NCI-H2107 (cell line): ENCODE data around the gene FAM90A26.
"Not testable (repeated sequence)": the region's sequence is repeated elsewhere in the genome, so short reads cannot be mapped to it uniquely, and the experiment has no call there.

Experiments used
- DNase-seq: peaks from one replicate; lab custom pipeline; 2025; lab: John Stamatoyannopoulos, UW

The FAM90A26 gene, protein sequence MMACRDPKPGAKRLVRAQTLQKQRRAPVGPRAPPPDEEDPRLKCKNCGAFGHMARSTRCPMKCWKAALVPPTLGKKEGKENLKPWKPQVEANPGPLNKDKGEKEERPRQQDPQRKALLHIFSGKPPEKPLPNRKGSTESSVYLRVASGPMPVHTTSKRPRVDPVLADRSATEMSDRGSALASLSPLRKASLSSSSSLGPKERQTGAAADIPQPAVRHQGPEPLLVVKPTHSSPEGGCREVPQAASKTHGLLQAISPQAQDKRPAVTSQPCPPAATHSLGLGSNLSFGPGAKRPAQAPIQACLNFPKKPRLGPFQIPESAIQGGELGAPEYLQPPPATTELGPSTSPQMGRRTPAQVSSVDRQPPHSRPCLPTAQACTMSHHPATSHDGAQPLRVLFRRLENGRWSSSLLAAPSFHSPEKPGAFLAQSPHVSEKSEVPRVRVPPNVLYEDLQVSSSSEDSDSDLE

DNA sequence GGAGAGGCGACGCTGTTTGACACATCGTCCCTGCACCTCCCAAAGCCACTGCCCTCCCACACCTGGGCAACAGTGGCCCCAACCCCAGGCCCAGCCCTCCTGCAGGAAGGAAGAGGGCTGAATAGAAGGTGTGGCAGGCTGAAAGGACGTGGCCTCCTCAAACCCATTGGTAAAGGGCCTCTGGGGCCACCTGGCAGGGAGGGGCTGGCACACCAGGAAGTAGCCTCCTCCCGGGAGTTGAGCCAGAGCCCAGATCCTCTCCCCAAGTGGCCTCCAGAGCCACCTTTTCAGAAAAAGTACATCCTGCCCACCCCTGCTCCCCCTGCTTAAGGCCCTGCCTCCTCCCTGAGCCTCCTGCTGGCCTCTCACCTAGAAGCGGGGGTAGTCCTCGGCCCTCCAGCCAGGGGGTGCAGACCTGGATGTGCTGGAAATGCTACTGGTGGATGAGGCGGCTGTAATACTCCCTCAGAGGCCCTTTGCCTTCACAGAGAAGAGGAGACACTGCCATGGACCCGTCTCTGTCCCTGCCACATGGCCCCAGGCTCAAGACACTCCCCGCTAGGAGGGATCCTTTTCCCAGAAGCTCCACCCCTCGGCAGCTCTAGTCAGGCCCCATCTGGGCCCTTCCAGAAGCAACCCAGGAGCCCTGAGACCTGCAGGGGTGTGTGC lies at the start of gene FAM90A26:
Gene FAM90A26 (plus strand): TSS at position 619 of the 669 bp plus-strand sequence. CDS start 2,764 bp downstream, outside the sequence.
- DNase-seq, result not testable (repeated sequence)

DNA sequence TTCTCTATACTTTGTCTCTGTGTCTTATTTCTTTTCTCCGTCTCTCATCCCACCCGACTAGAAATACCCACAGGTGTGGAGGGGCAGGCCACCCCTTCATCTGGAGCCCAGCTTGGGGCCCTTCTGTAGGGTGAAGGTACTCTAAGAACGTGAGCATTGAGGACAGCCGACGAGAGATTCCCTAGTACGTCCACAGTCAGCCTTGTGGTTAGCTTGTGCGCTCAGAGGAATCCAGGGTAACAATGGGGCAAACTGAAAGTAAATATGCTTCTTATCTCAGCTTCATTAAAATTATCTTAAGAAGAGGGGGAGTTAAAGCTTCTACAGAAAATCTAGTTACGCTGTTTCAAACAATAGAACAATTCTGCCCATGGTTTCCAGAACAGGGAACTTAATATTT lies 47.5 kb upstream of the FAM90A26 start:
- not testable (repeated sequence) for DNase-seq

DNA sequence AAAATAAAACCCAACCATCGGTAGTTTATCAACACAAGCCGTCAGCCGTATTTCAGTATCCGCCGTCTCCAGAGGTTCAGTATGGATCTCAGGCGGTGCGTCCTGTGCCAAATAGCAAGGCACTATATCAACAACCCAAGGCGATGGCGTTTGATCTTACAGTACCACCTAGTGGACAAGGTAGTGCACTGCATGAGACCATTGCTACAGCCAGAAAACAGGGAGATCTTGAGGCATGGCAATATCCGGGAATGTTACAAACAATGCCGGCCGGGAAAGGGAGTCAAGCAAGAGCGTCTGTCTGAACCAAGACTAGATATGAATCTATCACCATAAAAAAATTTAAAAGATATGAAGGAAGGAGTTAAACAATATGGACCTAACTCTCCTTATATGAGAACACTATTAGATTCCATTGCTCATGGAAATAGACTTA lies 46.6 kb upstream of the FAM90A26 start:
- DNase-seq, result not testable (repeated sequence)

DNA sequence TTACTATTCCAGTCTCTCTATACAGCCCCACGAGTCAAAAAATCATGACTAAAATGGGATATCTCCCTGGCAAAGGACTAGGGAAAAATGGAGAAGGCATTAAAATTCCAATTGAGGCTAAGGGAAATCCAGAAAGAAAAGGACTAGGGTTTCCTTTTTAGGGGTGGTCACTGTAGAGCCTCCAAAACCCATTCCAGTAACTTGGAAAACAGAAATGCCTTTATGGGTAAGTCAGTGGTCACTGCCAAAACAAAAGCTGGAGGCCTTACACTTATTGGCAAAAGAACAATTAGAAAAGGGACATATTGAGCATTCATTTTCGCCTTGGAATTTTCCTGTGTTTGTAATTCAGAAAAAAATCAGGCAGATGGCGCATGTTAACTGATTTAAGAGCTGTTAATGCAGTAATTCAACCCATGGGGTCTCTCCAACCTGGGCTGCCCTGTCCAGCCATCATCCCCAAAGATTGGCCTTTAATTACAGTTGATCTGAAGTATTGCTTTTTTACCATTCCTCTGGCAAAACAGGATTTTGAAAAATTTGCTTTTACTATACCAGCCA lies 44.5 kb upstream of the FAM90A26 start:
- not testable (repeated sequence) for DNase-seq

DNA sequence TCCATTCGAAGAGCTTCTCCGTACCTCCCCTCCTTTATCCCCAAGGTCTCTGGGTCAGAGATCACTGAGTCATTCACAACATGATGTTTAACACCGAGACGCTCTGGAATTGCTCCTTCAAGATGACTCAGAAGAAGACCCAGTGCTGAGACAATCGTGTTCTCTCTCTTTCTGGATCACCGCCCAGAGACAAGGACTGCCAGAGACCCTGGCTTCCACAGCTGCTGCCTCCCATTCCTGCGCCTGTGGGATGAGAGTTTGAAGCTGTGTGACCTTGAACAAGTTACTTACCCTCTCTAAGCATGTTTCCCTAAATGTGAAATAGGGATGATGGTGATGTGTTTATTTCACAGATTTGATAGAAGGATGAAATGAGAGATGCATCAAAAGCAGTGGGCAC lies 38.8 kb upstream of the FAM90A26 start:
- not testable (repeated sequence) for DNase-seq

DNA sequence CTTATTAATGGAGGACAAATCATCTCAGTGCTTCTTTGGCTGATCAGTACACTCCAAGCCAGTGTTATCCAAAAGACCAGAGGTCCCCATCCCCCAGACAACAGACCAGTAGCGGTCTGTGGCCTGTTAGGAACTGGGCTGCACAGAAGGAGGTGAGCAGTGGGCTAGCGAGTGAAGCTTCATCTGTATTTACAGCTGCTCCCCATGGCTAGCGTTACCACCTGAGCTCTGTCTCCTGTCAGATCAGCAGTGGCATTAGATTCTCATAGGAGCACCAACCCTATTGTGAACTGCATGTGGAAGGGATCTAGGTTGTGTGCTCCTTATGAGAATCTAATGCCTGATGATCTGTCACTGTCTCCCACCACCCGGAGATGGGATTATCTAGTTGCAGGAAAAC lies 37.4 kb upstream of the FAM90A26 start:
- DNase-seq, result not testable (repeated sequence)

DNA sequence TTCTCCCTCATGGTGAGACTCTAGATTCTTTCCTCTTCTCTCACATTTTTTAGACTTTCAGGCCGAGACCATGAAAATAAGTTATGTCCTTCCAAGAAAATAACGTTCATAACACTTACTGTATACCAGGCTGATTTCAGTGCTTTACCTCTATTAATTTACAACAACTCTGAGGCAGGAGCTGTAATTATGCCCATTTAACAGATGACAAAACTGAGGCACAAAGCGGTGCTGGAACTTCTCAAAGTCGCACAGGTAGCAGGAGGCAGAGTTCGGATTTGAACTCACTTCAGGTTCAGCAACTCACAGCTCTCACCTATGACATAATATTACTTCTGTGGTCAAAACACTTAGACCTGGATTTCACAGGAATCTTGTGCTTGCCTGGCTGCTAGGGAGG lies 36.2 kb upstream of the FAM90A26 start:
- DNase-seq, result not testable (repeated sequence)

DNA sequence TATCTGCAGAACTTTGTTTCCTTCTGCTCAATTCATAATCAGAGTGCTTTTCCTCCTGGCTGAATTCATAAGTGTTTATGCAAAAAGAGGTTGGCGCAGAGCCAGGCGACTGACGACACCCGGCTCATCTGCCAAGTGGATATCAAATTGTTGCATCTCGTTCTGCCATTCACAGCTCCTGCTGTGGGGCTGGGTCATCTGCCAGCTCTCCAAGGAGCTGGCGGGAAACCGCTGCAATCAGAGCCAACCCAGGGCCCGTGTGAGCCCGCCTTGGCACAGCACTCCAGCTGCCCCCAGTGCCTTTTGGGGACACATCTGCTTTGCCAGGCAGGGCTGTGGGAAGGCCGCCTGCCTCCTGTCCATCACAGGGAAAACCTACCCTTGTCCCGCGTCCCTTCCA lies 35.7 kb upstream of the FAM90A26 start:
- DNase-seq, result not testable (repeated sequence)

DNA sequence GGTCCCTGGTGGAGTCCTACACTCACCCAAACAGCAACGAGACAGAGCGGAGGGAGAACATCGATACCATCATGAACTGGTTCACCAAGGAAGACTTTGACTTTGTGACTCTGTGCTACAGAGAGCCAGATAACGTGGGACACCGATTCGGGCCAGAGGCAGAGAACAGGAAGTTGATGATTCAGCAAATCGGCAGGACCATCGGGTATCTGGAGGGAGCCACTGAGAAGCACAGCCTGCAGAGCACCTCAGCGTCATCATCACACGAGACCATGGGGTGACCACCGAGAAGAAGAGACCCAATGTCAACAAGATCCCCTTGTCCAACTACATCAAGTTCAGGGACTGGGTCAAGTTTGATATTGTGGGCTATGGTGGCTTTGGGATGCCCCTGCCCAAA lies 29.2 kb upstream of the FAM90A26 start:
- not testable (repeated sequence) for DNase-seq

DNA sequence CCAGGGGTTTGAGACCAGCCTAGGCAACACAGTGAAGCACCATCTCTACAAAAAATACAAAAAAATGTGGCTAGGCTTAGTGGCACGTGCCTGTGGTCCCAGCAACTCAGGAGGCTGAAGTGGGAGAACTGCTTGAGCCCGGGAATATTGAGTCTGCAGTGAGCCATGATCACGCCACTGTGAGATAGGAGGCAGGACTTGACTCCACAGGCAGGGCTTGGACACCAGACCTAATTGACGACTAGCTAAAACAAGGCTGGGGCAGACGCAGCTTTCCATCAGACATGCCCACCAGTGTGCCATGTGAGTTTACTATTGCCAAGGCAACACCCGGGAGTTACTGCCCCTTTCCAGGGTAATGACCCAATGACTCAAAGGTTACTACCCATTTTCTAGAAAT lies 27.4 kb upstream of the FAM90A26 start:
- not testable (repeated sequence) for DNase-seq

DNA sequence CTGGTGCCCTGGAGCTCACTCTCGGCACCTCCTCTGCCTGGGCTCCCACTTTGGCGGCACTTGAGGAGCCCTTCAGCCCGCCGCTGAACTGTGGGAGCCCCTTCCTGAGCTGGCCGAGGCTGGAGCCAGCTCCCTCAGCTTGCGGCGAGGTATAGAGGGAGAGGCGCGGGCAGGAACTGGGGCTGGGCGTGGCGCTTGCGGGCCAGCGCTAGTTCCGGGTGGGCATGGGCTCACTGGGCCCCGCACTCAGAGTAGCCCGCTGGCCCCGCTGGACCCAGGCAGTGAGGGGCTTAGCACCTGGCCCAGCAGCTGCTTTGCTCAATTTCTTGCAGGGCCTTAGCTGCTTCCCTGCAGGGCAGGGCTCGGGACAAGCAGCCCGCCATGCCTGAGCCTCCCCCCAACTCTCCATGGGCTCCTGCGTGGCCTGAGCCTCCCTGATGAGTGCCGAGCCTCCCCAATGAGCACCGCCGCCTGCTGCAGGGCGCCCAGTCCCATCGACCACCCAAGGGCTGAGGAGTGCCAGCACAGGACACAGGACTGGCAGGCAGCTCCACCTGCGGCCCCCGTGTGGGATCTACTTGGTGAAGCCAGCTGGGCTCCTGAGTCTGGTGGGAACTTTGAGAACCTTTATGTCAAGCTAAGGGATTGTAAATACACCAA lies 26.7 kb upstream of the FAM90A26 start:
- DNase-seq, result no peak

DNA sequence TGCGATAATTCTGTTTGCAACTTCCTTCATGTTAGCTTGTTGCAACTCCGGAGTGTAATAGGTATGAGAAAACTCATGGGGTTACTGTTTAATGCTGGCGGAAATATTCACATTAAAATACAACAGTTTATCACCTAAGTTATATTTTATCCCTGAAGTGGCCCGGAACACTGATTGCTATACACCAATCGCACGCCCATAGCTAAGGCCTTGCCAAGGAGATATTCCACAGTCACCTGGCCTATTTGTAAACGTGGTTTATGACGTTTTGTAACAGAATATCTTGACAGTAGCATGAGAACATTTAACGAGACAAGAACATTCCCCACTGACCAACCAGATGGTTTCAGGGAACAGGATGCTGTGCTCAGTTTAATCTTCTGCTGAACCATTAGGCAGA lies 23.2 kb upstream of the FAM90A26 start:
- no peak for DNase-seq

DNA sequence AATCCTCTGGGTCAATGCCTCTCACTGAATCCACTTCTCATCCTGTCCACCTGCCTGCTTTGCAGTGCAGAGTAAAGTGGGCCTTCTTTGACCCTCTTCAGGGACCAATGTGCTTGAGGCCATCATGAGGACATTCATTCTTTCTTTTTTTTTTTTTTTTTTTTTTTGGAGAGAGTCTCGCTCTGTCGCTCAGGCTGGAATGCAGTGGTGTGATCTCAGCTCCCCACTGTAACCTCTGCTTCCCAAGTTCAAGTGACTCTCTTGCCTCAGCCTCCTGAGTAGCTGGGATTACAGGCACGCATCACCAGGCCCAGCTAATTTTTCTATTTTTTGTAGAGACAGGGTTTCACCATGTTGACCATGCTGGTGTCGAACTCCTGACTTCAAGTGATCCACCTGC lies 22.8 kb upstream of the FAM90A26 start:
- DNase-seq, result not testable (repeated sequence)

DNA sequence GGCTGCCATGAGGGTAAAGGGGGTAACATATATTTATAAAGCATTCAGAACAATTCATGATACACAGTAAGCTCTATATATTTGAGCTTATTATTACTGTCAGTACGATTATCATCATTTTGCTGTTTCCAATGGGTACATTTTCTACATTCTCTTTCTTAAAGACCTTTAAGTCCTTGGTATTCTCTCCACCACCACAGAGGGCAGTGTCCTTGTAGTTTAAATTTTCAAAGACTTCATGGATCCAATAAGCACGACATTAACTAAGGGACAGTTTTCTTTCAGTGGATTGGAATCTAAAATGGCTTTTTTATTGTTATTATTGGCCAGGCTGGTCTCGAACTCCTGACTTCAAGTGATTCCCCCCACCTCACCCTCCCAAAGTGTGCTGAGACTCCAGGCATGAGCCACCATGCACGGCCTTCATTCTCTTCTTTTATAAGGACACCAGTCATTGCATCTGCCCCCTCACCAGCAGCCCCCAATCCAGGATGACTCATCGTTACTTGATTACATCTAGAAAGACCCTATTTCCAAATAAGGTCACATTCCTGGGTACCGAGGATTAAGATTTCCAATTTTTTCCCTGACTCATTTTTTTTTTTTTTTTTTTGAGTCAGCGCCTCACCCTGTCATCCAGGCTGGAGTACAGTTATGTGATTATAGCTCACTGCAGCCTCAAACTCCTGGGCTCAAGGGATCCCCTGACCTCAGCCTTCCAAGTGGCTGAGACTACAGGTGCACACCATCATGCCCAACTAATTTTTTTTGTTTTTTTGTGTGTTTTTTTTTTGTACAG lies 21.4 kb upstream of the FAM90A26 start:
- not testable (repeated sequence) for DNase-seq

DNA sequence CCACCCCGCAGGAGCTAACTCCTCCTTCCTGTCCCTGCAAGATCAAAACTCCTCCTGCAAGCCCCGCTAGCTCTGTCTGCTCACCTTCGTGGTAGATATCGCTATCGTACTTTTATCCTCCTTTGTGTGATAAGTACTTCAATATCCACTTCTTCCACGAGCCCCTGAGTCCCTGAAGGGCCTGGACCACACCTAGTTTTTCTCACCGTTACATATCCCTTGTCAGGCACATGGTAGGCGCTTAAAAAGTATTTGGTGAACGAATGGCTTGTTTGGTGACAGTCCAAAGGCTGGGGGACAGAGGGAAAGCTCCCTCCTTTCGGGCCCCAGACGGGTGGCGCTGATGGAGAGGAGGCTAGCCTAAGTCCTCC lies 18.4 kb upstream of the FAM90A26 start:
- not testable (repeated sequence) for DNase-seq

DNA sequence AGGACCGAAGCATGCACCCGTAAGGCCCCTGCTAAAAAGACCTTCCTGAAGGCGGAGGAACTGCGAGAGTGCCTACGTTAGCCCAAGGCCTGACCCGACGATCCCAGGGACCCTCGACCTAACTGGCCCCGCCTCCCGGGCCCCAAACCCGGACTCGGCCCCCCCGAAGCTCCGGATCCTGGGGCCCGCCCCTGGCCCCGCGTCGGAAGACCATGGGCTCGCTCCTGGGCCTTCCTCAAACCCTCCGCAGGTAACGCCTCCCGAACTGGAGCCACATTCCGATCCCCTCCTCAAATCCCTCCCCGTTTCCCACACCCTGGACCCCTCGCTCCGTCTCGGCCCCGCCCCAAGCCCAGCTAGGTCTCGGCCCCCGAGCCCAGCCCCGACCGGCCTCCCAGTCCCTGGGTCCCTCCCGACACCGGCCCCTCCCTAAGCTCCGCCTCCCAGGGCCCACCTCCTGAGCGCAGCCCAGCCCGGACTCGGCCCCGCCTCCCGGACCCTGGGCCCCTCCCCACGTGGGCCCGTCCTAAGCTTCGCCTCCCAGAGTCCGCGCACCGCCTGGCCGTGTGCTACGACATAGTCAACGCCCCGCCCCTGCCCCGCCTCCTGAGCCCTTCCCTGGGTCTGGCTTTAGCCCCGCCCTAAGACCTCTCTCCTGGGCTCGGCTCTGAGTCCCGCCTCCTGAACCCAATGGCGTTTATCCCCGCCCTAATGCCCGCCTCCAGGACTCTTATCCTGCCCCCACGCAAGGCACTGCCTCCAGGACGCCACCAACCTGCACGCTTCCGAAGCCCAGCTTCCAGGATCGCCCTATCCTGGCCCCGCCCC lies 17.8 kb upstream of the FAM90A26 start:
- peak; percentile 2 for DNase-seq

DNA sequence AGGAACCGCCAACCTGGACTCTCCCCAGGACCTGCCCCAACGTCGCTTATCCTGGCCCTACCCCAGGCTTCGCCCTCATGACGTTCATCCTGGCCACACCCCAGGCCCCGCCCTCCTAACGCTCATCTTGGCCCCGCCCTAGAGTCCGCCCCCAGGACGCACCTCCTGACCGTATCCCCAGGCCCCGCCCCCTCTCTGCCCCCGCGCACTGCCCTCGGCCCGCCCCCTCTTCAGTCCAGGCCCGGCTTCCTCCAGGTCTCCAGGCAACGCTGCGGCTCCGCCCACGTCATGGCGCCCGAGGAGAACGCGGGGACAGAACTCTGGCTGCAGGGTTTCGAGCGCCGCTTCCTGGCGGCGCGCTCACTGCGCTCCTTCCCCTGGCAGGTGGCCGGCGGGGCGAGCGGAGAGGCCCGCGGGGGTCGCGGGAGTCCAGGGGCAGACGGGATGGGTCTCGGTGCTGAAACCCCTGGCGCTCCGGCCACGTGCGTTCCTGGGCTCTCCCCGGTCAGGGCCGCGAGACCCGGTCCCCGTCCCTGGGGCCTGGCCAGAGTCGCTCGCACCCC lies 17.1 kb upstream of the FAM90A26 start:
- DNase-seq, result peak; percentile 26

DNA sequence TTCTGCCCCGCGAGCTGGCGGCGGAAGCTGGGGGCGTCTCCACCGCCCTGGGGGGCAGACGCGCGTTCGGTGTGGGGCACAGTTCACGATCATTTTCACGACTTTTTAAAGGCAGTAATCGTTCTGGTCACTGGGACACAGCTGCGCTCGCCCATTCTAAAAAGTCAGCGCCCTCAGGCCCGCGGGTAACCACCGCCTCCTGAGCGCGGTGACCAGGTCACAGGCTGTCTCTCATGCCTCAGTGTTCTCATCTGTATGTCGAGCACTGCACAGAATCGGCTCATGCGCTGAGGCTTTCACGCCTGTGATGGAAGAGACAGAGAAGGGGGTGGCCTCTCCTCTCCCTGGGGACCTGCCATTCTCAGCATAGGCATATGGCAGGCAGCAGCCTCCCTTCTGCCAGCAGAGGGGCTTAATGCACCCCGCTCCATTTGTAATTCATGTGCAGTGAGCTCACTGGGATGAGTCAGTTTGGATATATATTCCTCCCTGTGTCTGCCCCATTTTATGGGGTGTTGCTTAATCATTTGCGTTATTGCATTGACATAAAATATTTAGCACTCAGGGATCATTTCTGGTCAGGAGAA lies 16.5 kb upstream of the FAM90A26 start:
- not testable (repeated sequence) for DNase-seq

DNA sequence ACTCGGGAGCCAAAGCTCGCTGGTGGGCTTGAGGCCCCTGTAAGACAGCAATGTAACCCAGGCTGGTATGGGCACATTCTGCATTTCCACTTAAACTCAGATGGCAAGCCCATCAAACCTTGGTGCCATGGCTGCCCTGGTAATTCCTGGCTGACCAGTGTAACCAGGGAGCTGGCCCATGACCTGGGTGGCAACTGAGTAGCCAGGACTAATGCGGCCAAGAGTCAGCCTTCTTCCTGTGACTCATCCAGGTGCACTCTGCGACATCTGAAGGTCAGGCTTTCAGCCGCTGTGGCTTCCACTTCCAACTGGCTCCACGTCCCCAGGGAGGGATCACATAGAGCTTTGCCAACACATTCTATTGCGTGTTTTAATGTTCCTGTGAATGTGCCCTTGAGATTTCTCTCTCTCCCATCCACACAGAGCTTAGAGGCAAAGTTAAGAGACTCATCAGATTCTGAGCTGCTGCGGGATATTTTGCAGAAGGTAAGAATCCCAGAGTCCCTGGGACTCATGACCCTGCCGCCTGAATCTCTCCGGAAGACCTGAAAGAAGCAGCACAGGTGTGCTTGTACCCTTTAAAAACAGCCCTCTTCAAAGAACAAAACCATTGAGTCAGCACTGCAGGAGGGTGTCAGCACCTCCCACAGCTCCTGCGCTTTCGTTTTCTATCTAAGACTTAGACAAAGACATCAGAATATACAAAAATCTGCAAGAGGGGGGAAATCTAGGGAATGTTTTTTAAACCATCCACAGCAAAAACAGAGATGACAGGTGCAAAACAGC lies 14.9 kb upstream of the FAM90A26 start:
- DNase-seq, result not testable (repeated sequence)
